ENCODE results near the gene JMJD1C.

The JMJD1C gene

DNA sequence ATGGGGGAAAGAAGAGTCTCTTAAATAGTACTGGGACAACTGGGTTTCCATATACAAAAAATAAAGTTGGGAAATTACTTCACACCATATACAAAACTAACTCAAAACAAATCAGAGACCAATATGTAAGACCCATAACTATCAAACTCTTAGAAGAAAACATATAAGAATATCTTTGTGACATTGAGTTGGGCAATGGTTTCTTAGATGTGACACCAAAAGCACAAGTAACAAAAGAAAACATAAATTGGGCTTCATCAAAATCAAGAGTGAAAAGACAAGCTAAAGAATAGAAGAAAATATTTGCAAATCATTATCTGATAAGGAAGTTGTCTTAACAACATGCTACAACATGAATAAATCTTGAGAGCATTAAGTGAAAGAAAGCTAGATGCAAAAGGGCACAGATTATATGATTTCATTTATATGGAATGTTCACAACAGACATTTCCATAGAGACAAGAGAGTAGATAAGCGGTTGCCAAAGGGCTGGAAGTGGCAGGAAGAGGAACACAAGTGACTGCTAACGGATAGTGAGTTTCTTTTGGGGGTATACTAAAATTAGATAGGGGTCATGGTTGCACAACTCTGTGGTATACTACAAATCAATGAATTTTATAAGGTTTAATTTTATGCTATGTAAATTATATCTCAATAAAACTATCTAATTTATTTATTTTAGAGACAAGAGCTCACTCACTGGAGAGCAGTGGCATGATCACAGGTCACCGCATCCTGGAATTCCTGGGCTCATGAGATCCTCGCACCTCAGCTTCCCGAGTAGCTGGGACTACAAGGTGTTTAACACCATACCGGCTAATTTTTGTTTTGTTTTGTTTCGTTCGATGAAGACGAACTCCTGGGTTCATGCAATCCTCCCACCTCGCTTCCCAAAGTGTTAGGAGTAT is 35.4 kb downstream of the JMJD1C start:
- H2AFZ ChIP-seq (ENCODE audit: low read depth, low read length), result no peak overlapping the region
- no peak overlapping the region for H3K9ac ChIP-seq (ENCODE audit: low read length)
- 0 out of 2 replicates have a peak, but pooled peaks cover 4% of the 10 kb centered on the region for H4K20me1 ChIP-seq (ENCODE audit: insufficient read depth, low read length)
- H3K36me3 ChIP-seq (replicated peaks; ENCODE audit: low read depth, low read length), result no peaks in the 10 kb centered on the region
- H3K9me3 ChIP-seq (ENCODE audit: insufficient read depth, low read length), result no peaks in the 10 kb centered on the region
- no peak overlapping the region for H3K27ac ChIP-seq (ENCODE audit: low read length)
- no peak overlapping the region for H3K4me2 ChIP-seq (ENCODE audit: low read length)
- no peaks in the 10 kb centered on the region; the same call in 1 of the 2 replicates for H3K4me1 ChIP-seq (ENCODE audit: low read length)
- peaks cover 6% of the 10 kb centered on the region; the same call in 1 of the 2 replicates for H3K79me2 ChIP-seq (ENCODE audit: low read length)
- no peaks in the 10 kb centered on the region for H3K27me3 ChIP-seq (ENCODE audit: low read depth, low read length)
- TF ChIP-seq EZH2phosphoT487 (IDR thresholded peaks at IDR 0.05; ENCODE audit: low read depth), result no peak
- TF ChIP-seq, protein P1, sequence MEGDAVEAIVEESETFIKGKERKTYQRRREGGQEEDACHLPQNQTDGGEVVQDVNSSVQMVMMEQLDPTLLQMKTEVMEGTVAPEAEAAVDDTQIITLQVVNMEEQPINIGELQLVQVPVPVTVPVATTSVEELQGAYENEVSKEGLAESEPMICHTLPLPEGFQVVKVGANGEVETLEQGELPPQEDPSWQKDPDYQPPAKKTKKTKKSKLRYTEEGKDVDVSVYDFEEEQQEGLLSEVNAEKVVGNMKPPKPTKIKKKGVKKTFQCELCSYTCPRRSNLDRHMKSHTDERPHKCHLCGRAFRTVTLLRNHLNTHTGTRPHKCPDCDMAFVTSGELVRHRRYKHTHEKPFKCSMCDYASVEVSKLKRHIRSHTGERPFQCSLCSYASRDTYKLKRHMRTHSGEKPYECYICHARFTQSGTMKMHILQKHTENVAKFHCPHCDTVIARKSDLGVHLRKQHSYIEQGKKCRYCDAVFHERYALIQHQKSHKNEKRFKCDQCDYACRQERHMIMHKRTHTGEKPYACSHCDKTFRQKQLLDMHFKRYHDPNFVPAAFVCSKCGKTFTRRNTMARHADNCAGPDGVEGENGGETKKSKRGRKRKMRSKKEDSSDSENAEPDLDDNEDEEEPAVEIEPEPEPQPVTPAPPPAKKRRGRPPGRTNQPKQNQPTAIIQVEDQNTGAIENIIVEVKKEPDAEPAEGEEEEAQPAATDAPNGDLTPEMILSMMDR (IDR thresholded peaks at IDR 0.05; ENCODE audit: low read depth, low read length), result no peak
- H3K4me3 ChIP-seq (ENCODE audit: low read length), result no peak overlapping the region

DNA sequence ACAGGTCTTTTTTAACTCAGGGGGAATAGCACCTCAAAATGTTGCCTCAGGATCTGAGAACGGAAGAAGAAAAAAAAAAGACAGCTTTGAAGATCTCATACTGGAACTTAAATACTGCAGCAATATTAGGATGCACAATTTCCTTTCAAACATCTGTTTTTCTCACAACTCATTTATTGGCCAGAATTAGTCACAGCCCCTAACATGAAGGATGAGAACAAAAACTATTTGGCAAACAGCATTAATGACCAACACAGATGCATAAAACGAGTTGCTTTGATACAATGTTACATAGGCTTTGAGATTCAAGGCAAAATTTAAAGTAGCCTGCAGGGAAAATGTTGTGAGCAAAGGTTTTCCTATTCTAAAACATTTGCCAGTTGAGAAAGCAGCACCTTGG is 36.5 kb downstream of the JMJD1C start:
- Histone ChIP-seq H3K79me2 (ENCODE audit: low read length) (peaks cover 10% of the 10 kb centered on the region; the same call in 1 of the 2 replicates), H3K4me1 (ENCODE audit: low read length) (no peaks in the 10 kb centered on the region; the same call in 1 of the 2 replicates), H3K36me3 (replicated peaks; ENCODE audit: low read depth, low read length) (no peaks in the 10 kb centered on the region), H3K9ac (ENCODE audit: low read length) (no peak overlapping the region), H3K4me3 (ENCODE audit: low read length) (no peak overlapping the region), H4K20me1 (ENCODE audit: insufficient read depth, low read length) (0 out of 2 replicates have a peak, but pooled peaks cover 4% of the 10 kb centered on the region), H3K27me3 (ENCODE audit: low read depth, low read length) (no peaks in the 10 kb centered on the region), H3K4me2 (ENCODE audit: low read length) (no peak overlapping the region), H2AFZ (ENCODE audit: low read depth, low read length) (no peak overlapping the region), H3K27ac (ENCODE audit: low read length) (no peak overlapping the region), H3K9me3 (ENCODE audit: insufficient read depth, low read length) (no peaks in the 10 kb centered on the region)
- TF ChIP-seq, protein P1 (IDR thresholded peaks at IDR 0.05; ENCODE audit: low read depth, low read length), result no peak
- TF ChIP-seq EZH2phosphoT487 (IDR thresholded peaks at IDR 0.05; ENCODE audit: low read depth), result no peak

DNA sequence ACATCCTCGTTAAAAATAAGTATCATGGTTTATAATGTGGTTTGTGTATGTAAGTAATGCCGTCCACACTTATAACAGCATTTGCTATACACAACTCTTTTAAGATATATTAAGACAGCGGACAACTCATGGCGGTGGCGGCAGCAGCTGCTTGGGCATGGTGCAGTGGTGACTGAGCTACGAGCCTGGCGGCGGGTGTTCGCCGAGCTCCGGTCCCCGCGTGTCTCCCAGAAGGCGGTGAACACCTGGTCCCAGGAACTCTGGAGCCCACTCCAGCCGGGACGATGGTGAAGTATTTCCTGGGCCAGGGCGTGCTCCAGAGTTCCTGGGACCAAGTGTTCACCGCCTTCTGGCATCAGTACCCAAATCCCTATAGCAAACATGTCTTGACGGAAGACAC is 38.8 kb downstream of the JMJD1C start:
- peaks cover 14% of the 10 kb centered on the region; the same call in 1 of the 2 replicates for H3K79me2 ChIP-seq (ENCODE audit: low read length)
- no peak overlapping the region for H3K9ac ChIP-seq (ENCODE audit: low read length)
- H3K36me3 ChIP-seq (replicated peaks; ENCODE audit: low read depth, low read length), result no peaks in the 10 kb centered on the region
- no peaks in the 10 kb centered on the region for H4K20me1 ChIP-seq (ENCODE audit: insufficient read depth, low read length)
- no peaks in the 10 kb centered on the region for H3K9me3 ChIP-seq (ENCODE audit: insufficient read depth, low read length)
- no peaks in the 10 kb centered on the region for H3K27me3 ChIP-seq (ENCODE audit: low read depth, low read length)
- H3K4me3 ChIP-seq (ENCODE audit: low read length), result no peak overlapping the region
- H2AFZ ChIP-seq (ENCODE audit: low read depth, low read length), result no peak overlapping the region
- TF ChIP-seq, protein P1 (IDR thresholded peaks at IDR 0.05; ENCODE audit: low read depth, low read length), result no peak
- no peak for TF ChIP-seq EZH2phosphoT487 (IDR thresholded peaks at IDR 0.05; ENCODE audit: low read depth)
- H3K4me2 ChIP-seq (ENCODE audit: low read length), result no peak overlapping the region
- H3K4me1 ChIP-seq (ENCODE audit: low read length), result peaks cover 18% of the 10 kb centered on the region
- H3K27ac ChIP-seq (ENCODE audit: low read length), result no peak overlapping the region

DNA sequence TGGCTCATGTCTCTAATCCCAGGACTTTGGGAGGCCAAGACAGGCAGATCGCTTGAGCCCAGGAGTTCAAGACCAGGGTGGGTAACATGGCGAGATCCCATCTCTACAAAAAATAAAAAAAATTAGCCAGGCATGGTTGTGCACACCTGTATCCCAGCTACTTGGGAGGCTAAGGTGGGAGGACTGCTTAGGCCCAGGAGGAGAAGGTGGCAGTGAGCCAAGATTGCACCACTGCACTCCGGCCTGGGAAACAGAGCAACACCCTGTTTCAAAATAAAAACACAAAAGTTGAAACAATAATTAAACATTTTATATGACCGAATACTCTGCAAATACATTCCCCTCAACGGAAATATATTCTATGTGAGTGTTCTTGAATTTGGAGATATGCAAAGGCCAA is 40.3 kb downstream of the JMJD1C start:
- Histone ChIP-seq H3K79me2 (ENCODE audit: low read length) (peaks cover 21% of the 10 kb centered on the region), H3K9ac (ENCODE audit: low read length) (no peak overlapping the region), H3K27me3 (ENCODE audit: low read depth, low read length) (no peaks in the 10 kb centered on the region), H3K9me3 (ENCODE audit: insufficient read depth, low read length) (no peaks in the 10 kb centered on the region), H3K36me3 (replicated peaks; ENCODE audit: low read depth, low read length) (no peaks in the 10 kb centered on the region), H4K20me1 (ENCODE audit: insufficient read depth, low read length) (no peaks in the 10 kb centered on the region), H2AFZ (ENCODE audit: low read depth, low read length) (no peak overlapping the region), H3K4me3 (ENCODE audit: low read length) (no peak overlapping the region), H3K27ac (ENCODE audit: low read length) (no peak overlapping the region), H3K4me2 (ENCODE audit: low read length) (no peak overlapping the region), H3K4me1 (ENCODE audit: low read length) (peaks cover 32% of the 10 kb centered on the region)
- TF ChIP-seq EZH2phosphoT487 (IDR thresholded peaks at IDR 0.05; ENCODE audit: low read depth), result no peak
- TF ChIP-seq, protein P1 (IDR thresholded peaks at IDR 0.05; ENCODE audit: low read depth, low read length), result no peak
